PC-9 (cell line): ENCODE results near the gene DNAJB2. TPM values are rescaled to one million over a fixed set of nuclear protein-coding genes. Genes with fewer than 3 reads are reported as not detected.

Experiments used
- BruUV-seq: library from RNA; stranded (reverse); fragments of 400-500 nt; replicated peaks from 2 replicates; lab custom pipeline; 2021; lab: Mats Ljungman, UMichigan
- CTCF ChIA-PET: fragments of 300-600 bp; sonication (Branson Sonifier 250); formaldehyde crosslinking; loops from one replicate; lab custom pipeline; 2022; ENCODE audit warnings: antibody characterized with exemption; lab: Charles Lee
- POLR2A ChIA-PET: fragments of 300-600 bp; sonication (Branson Sonifier 250); formaldehyde crosslinking; loops from one replicate; lab custom pipeline; 2022; ENCODE audit warnings: antibody characterized with exemption; ENCODE audit not compliant: unreplicated experiment; lab: Charles Lee
- DNase-seq, 2 experiments: peaks; one replicate each; pipeline versions ENCODE4 v3.0.0 to v3.0.0-alpha.2; 2015 to 2022; ENCODE audit warnings: mixed read lengths in 1 of 2
- H2AFZ ChIP-seq: fragments of 200-600 bp; sonication (generic); 2 replicates; pipeline ENCODE4 v1.8.1; 2017; ENCODE audit warnings: antibody characterized with exemption
- H3F3A ChIP-seq: fragments of 200-600 bp; sonication (generic); 2 replicates; pipeline ENCODE4 v1.8.1; 2017; ENCODE audit warnings: antibody characterized with exemption, mild to moderate bottlenecking, low read depth; ENCODE audit not compliant: insufficient read depth
- H3K27ac ChIP-seq: fragments of 200-600 bp; sonication (generic); 2 replicates; pipeline ENCODE4 v1.6.1; 2016; ENCODE audit warnings: mixed run types
- H3K27me3 ChIP-seq: fragments of 200-600 bp; sonication (generic); 2 replicates; pipeline ENCODE4 v1.6.1; 2016; ENCODE audit warnings: low read depth, mixed run types; ENCODE audit not compliant: insufficient read depth
- H3K36me3 ChIP-seq: fragments of 200-600 bp; sonication (generic); 2 replicates; pipeline ENCODE4 v1.6.1; 2016; ENCODE audit warnings: low read depth, mixed run types
- H3K4me1 ChIP-seq: fragments of 200-600 bp; sonication (generic); replicated peaks from 2 replicates; pipeline ENCODE4 v1.6.1; 2016; ENCODE audit warnings: mixed run types; ENCODE audit not compliant: insufficient read depth
- H3K4me2 ChIP-seq: fragments of 200-600 bp; sonication (generic); 2 replicates; pipeline ENCODE4 v1.6.1; 2017; ENCODE audit warnings: mixed run types
- H3K4me3 ChIP-seq: fragments of 200-600 bp; sonication (generic); 2 replicates; pipeline ENCODE4 v1.6.1; 2016; ENCODE audit warnings: mixed run types
- H3K79me2 ChIP-seq: fragments of 200-600 bp; sonication (generic); 2 replicates; pipeline ENCODE4 v1.6.1; 2017; ENCODE audit warnings: low read depth, mixed run types
- H3K9me2 ChIP-seq: fragments of 200-600 bp; sonication (generic); 2 replicates; pipeline ENCODE4 v1.8.1; 2017; ENCODE audit warnings: mild to moderate bottlenecking; ENCODE audit not compliant: insufficient read depth
- H3K9me3 ChIP-seq: fragments of 200-600 bp; sonication (generic); 2 replicates; pipeline ENCODE4 v1.8.1; 2016; ENCODE audit warnings: low read depth; ENCODE audit not compliant: insufficient read depth
- H4K20me1 ChIP-seq: fragments of 200-600 bp; sonication (generic); 2 replicates; pipeline ENCODE4 v1.8.1; 2017; ENCODE audit not compliant: insufficient read depth
- CTCF ChIP-seq: fragments of 200-600 bp; sonication (generic); conservative IDR thresholded peaks from 2 replicates; pipeline ENCODE4 v1.6.1; 2017; ENCODE audit warnings: mixed run types, antibody characterized with exemption, mild to moderate bottlenecking, moderate library complexity
- EZH2 ChIP-seq: fragments of 200-600 bp; sonication (generic); IDR thresholded peaks from 2 replicates; pipeline ENCODE4 v1.8.0; 2017; ENCODE audit warnings: antibody characterized with exemption, low read depth
- intact Hi-C: fragments of 100-400 bp; cut with micrococcal nuclease; formaldehyde crosslinking; loops from one replicate; pipeline ENCODE4 v1.10.0; 2022; ENCODE audit not compliant: unreplicated experiment
- total RNA-seq: library from RNA; stranded (reverse); gene quantifications from 2 replicates; pipeline ENCODE4 v1.2.3, GENCODE V29; 2021

DNAJB2 gene
- total RNA-seq, 1 experiment from 2014 or later: 38.5 TPM

GRCh38 chr2:219234331-219234730 lies 44.8 kb upstream of the DNAJB2 start:
- CTCF ChIA-PET: no interaction called here

GRCh38 chr2:219243291-219243761 lies 35.8 kb upstream of the DNAJB2 start:
- no TSS peak for BruUV-seq
- Histone ChIP-seq H3F3A (peaks cover 16% of the 10 kb centered on the region), H3K4me2 (no peak overlapping the region), H3K36me3 (0 out of 2 replicates have a peak, but pooled peaks cover 3% of the 10 kb centered on the region), H3K9me3 (no peaks in the 10 kb centered on the region), H4K20me1 (no peaks in the 10 kb centered on the region), H3K9me2 (no peaks in the 10 kb centered on the region), H2AFZ (no peak overlapping the region), H3K27ac (no peak overlapping the region), H3K4me1 (peaks cover 25% of the 10 kb centered on the region), H3K27me3 (no peaks in the 10 kb centered on the region), H3K4me3 (no peak overlapping the region), H3K79me2 (peaks cover 28% of the 10 kb centered on the region)
- DNase-seq: no peak
- TF ChIP-seq CTCF: no peak
- no peak for TF ChIP-seq EZH2
- ChIA-PET POLR2A (no interaction called here), CTCF (no interaction called here)
- intact Hi-C loops: no loop called here

More at GRCh38 chr2:219234331-219234730, 44.8 kb upstream of the DNAJB2 start:
- Histone ChIP-seq H3K27me3 (no peaks in the 10 kb centered on the region), H3K4me1 (peaks cover 8% of the 10 kb centered on the region), H3F3A (peaks cover 20% of the 10 kb centered on the region), H3K4me3 (no peak overlapping the region), H3K9me3 (no peaks in the 10 kb centered on the region), H3K4me2 (no peak overlapping the region), H4K20me1 (no peaks in the 10 kb centered on the region; the same call in 1 of the 2 replicates), H3K79me2 (peaks cover 23% of the 10 kb centered on the region), H2AFZ (no peak overlapping the region), H3K27ac (no peak overlapping the region), H3K36me3 (peaks cover 22% of the 10 kb centered on the region; the same call in 1 of the 2 replicates), H3K9me2 (no peaks in the 10 kb centered on the region)
- POLR2A ChIA-PET: no interaction called here
- intact Hi-C loops: no loop called here
- TF ChIP-seq EZH2 (no peak), CTCF (no peak)
- BruUV-seq: no TSS peak
- DNase-seq: no peak

- H3K4me2 ChIP-seq: peak overlapping the region; percentile 87
- 0 out of 2 replicates have a peak, but pooled peaks cover 3% of the 10 kb centered on the region for H3K36me3 ChIP-seq
- intact Hi-C loops: no loop called here
- H3K27ac ChIP-seq: no peak overlapping the region
- TF ChIP-seq CTCF (no peak), EZH2 (no peak)
- DNase-seq: no peak
- peaks cover 28% of the 10 kb centered on the region for H3K79me2 ChIP-seq
- H3F3A ChIP-seq: peaks cover 24% of the 10 kb centered on the region
- CTCF ChIA-PET: interaction anchor here (0.7 kb wide), 1 partner anchor 391 kb away, joined by 3 read pairs; no protein-coding TSS in a partner anchor
- no peaks in the 10 kb centered on the region for H4K20me1 ChIP-seq
- no peaks in the 10 kb centered on the region for H3K27me3 ChIP-seq
- peaks cover 40% of the 10 kb centered on the region for H3K4me1 ChIP-seq
- POLR2A ChIA-PET: interaction anchor here (0.5 to 0.8 kb wide), 5 partner anchors 41 to 352 kb away, joined by 4 to 8 read pairs (median 4); no protein-coding TSS in a partner anchor
- H3K9me3 ChIP-seq: no peaks in the 10 kb centered on the region
- H3K9me2 ChIP-seq: no peaks in the 10 kb centered on the region
- TSS peak; percentile 9 for BruUV-seq
- peak overlapping the region; percentile 85 for H3K4me3 ChIP-seq
- H2AFZ ChIP-seq: peak overlapping the region; percentile 95
These were observed 34.4 kb upstream of the DNAJB2 start for GRCh38 chr2:219244789-219245147.
